Activated CD4-positive, alpha-beta T cell treated with anti-CD3 and anti-CD28 coated beads, Interleukin-2, amount 10 ng/mL, durations not matched to agents 7 days and 5 days (primary cell): ENCODE data around the gene SPN. TPM values are rescaled to one million over a fixed set of nuclear protein-coding genes. Genes with fewer than 3 reads are reported as not detected.
"Not testable (repeated sequence)": the region's sequence is repeated elsewhere in the genome, so short reads cannot be mapped to it uniquely, and the experiment has no call there.

Experiments used
- CTCF ChIA-PET: fragments of 350-600 bp; sonication (Branson Sonifier 250); formaldehyde crosslinking; loops from one replicate; lab custom pipeline; 2021; ENCODE audit warnings: antibody characterized with exemption; lab: Charles Lee
- POLR2A ChIA-PET: fragments of 350-600 bp; sonication (Branson Sonifier 250); formaldehyde crosslinking; loops from one replicate; lab custom pipeline; 2021; ENCODE audit warnings: antibody characterized with exemption; lab: Charles Lee
- DNase-seq: peaks from one replicate; pipeline ENCODE4 v3.0.0-alpha.2; 2020
- H3K27ac Mint-ChIP-seq: one replicate; pipeline ENCODE4 v1.8.0; 2021; ENCODE audit warnings: mild to moderate bottlenecking, moderate library complexity, mixed read lengths
- H3K27me3 Mint-ChIP-seq: one replicate; pipeline ENCODE4 v1.8.0; 2021; ENCODE audit warnings: mixed read lengths
- H3K36me3 Mint-ChIP-seq: one replicate; pipeline ENCODE4 v1.8.0; 2021; ENCODE audit warnings: low read depth, mixed read lengths
- H3K4me1 Mint-ChIP-seq: one replicate; pipeline ENCODE4 v1.8.0; 2021; ENCODE audit warnings: mixed read lengths
- H3K4me3 Mint-ChIP-seq: one replicate; pipeline ENCODE4 v1.8.0; 2021; ENCODE audit warnings: mild to moderate bottlenecking, moderate library complexity, mixed read lengths
- H3K9me3 Mint-ChIP-seq: one replicate; pipeline ENCODE4 v1.8.0; 2021; ENCODE audit warnings: mixed read lengths
- total RNA-seq, 2 experiments: library from RNA; stranded (reverse); gene quantifications; one replicate each; pipeline ENCODE4 v1.2.3, GENCODE V29; 2021

SPN gene
- total RNA-seq, 2 experiments from 2014 or later, result 351 to 357 TPM

- H3K27ac Mint-ChIP-seq, H3K9me3 Mint-ChIP-seq, CTCF ChIA-PET, DNase-seq, POLR2A ChIA-PET, H3K27me3 Mint-ChIP-seq, H3K4me3 Mint-ChIP-seq, H3K36me3 Mint-ChIP-seq: not testable (repeated sequence)
- peaks cover 18% of the 10 kb centered on the region for H3K4me1 Mint-ChIP-seq
Observed at GRCh38 chr16:29631658-29632057, 31.4 kb upstream of the SPN start.

GRCh38 chr16:29635902-29636301, 27.1 kb upstream of the SPN start:
- H3K36me3 Mint-ChIP-seq, CTCF ChIA-PET: not testable (repeated sequence)

GRCh38 chr16:29636368-29636767, 26.7 kb upstream of the SPN start:
- H3K9me3 Mint-ChIP-seq, POLR2A ChIA-PET, DNase-seq, H3K27me3 Mint-ChIP-seq, H3K27ac Mint-ChIP-seq, CTCF ChIA-PET, H3K4me3 Mint-ChIP-seq, H3K36me3 Mint-ChIP-seq: not testable (repeated sequence)
- H3K4me1 Mint-ChIP-seq, result peaks cover 13% of the 10 kb centered on the region

More at GRCh38 chr16:29635902-29636301, 27.1 kb upstream of the SPN start:
- H3K27me3 Mint-ChIP-seq, DNase-seq, H3K4me1 Mint-ChIP-seq, H3K9me3 Mint-ChIP-seq, H3K4me3 Mint-ChIP-seq, POLR2A ChIA-PET, H3K27ac Mint-ChIP-seq: not testable (repeated sequence)

- H3K27ac Mint-ChIP-seq, POLR2A ChIA-PET, H3K27me3 Mint-ChIP-seq, DNase-seq, CTCF ChIA-PET, H3K36me3 Mint-ChIP-seq, H3K4me3 Mint-ChIP-seq, H3K9me3 Mint-ChIP-seq: not testable (repeated sequence)
- peaks cover 27% of the 10 kb centered on the region for H3K4me1 Mint-ChIP-seq
Observed at GRCh38 chr16:29638751-29639150, 24.3 kb upstream of the SPN start.

GRCh38 chr16:29641561-29641960, 21.5 kb upstream of the SPN start:
- H3K4me1 Mint-ChIP-seq, result peaks cover 42% of the 10 kb centered on the region

GRCh38 chr16:29643596-29643995, 19.5 kb upstream of the SPN start:
- no peak for DNase-seq
- Mint-ChIP-seq H3K27me3 (no peaks in the 10 kb centered on the region), H3K27ac (no peak overlapping the region), H3K4me3 (no peak overlapping the region), H3K4me1 (peaks cover 42% of the 10 kb centered on the region), H3K9me3 (no peaks in the 10 kb centered on the region), H3K36me3 (no peaks in the 10 kb centered on the region)
- ChIA-PET POLR2A (no interaction called here), CTCF (interaction anchor here (0.6 to 1.1 kb wide), 2 partner anchors 9 to 12 kb away, joined by 3 read pairs; no protein-coding TSS in a partner anchor)

More at GRCh38 chr16:29641561-29641960, 21.5 kb upstream of the SPN start:
- ChIA-PET CTCF (interaction anchor here (0.5 to 2.1 kb wide), 2 partner anchors 13 to 183 kb away, joined by 4 to 7 read pairs; no protein-coding TSS in a partner anchor), POLR2A (no interaction called here)
- DNase-seq, result peak; percentile 27
- H3K27me3 Mint-ChIP-seq, result no peaks in the 10 kb centered on the region
- no peaks in the 10 kb centered on the region for H3K9me3 Mint-ChIP-seq
- H3K4me3 Mint-ChIP-seq, result peak overlapping the region; percentile 34
- peak overlapping the region; percentile 88 for H3K27ac Mint-ChIP-seq
- H3K36me3 Mint-ChIP-seq, result no peaks in the 10 kb centered on the region

- DNase-seq, result no peak
- Mint-ChIP-seq H3K27ac (peak overlapping the region; percentile 37), H3K27me3 (no peaks in the 10 kb centered on the region), H3K4me3 (no peak overlapping the region), H3K9me3 (no peaks in the 10 kb centered on the region), H3K36me3 (no peaks in the 10 kb centered on the region), H3K4me1 (peaks cover 42% of the 10 kb centered on the region)
- ChIA-PET POLR2A (no interaction called here), CTCF (interaction anchor here (1.1 kb wide), 1 partner anchor 11 kb away, joined by 3 read pairs; no protein-coding TSS in a partner anchor)
Observed at GRCh38 chr16:29644338-29644857, 18.6 kb upstream of the SPN start.

GRCh38 chr16:29644973-29645693, 17.9 kb upstream of the SPN start:
- peaks cover 48% of the 10 kb centered on the region for H3K4me1 Mint-ChIP-seq
- H3K27me3 Mint-ChIP-seq, result no peaks in the 10 kb centered on the region
- H3K9me3 Mint-ChIP-seq, result no peaks in the 10 kb centered on the region
- ChIA-PET CTCF (interaction anchor here (0.7 to 0.8 kb wide), 2 partner anchors 29 to 46 kb away, joined by 3 to 4 read pairs; no protein-coding TSS in a partner anchor), POLR2A (no interaction called here)
- no peaks in the 10 kb centered on the region for H3K36me3 Mint-ChIP-seq
- H3K27ac Mint-ChIP-seq, result peak overlapping the region; percentile 15
- no peak for DNase-seq
- H3K4me3 Mint-ChIP-seq, result no peak overlapping the region

- Mint-ChIP-seq H3K36me3 (no peaks in the 10 kb centered on the region), H3K27ac (peak overlapping the region; percentile 65), H3K27me3 (no peaks in the 10 kb centered on the region), H3K9me3 (no peaks in the 10 kb centered on the region), H3K4me1 (peaks cover 48% of the 10 kb centered on the region), H3K4me3 (no peak overlapping the region)
- ChIA-PET POLR2A (no interaction called here), CTCF (interaction anchor here (0.7 to 0.8 kb wide), 2 partner anchors 28 to 46 kb away, joined by 3 to 4 read pairs; no protein-coding TSS in a partner anchor)
- DNase-seq, result no peak
Observed at GRCh38 chr16:29645694-29646187, 17.3 kb upstream of the SPN start.

- Mint-ChIP-seq H3K36me3 (no peaks in the 10 kb centered on the region), H3K27me3 (no peaks in the 10 kb centered on the region), H3K9me3 (no peaks in the 10 kb centered on the region), H3K4me1 (peaks cover 37% of the 10 kb centered on the region), H3K27ac (no peak overlapping the region), H3K4me3 (no peak overlapping the region)
- DNase-seq, result no peak
- ChIA-PET POLR2A (interaction anchor here (0.6 kb wide), 1 partner anchor 256 kb away, joined by 7 read pairs; no protein-coding TSS in a partner anchor), CTCF (no interaction called here)
Observed at GRCh38 chr16:29646947-29647346, 16.1 kb upstream of the SPN start.

- no peaks in the 10 kb centered on the region for H3K9me3 Mint-ChIP-seq
- H3K27ac Mint-ChIP-seq, result no peak overlapping the region
- H3K4me1 Mint-ChIP-seq, result peaks cover 26% of the 10 kb centered on the region
- no peaks in the 10 kb centered on the region for H3K36me3 Mint-ChIP-seq
- no peak overlapping the region for H3K4me3 Mint-ChIP-seq
- no peak for DNase-seq
- no peaks in the 10 kb centered on the region for H3K27me3 Mint-ChIP-seq
- CTCF ChIA-PET, result interaction anchor here (0.7 to 1.7 kb wide), 2 partner anchors 12 to 24 kb away, joined by 4 to 9 read pairs; partner anchors contain the start of gene SPN
- POLR2A ChIA-PET, result no interaction called here
Observed at GRCh38 chr16:29649588-29650494, 13.2 kb upstream of the SPN start.

- POLR2A ChIA-PET, result no interaction called here
- H3K27ac Mint-ChIP-seq, result no peak overlapping the region
- no peaks in the 10 kb centered on the region for H3K9me3 Mint-ChIP-seq
- DNase-seq, result no peak
- CTCF ChIA-PET, result interaction anchor here (0.6 kb wide), 1 partner anchor 173 kb away, joined by 5 read pairs; no protein-coding TSS in a partner anchor
- H3K4me1 Mint-ChIP-seq, result peaks cover 19% of the 10 kb centered on the region
- H3K36me3 Mint-ChIP-seq, result no peaks in the 10 kb centered on the region
- no peaks in the 10 kb centered on the region for H3K27me3 Mint-ChIP-seq
- no peak overlapping the region for H3K4me3 Mint-ChIP-seq
Observed at GRCh38 chr16:29650771-29651170, 12.3 kb upstream of the SPN start.
